ENCODE data around the gene TMEM244.

DNA sequence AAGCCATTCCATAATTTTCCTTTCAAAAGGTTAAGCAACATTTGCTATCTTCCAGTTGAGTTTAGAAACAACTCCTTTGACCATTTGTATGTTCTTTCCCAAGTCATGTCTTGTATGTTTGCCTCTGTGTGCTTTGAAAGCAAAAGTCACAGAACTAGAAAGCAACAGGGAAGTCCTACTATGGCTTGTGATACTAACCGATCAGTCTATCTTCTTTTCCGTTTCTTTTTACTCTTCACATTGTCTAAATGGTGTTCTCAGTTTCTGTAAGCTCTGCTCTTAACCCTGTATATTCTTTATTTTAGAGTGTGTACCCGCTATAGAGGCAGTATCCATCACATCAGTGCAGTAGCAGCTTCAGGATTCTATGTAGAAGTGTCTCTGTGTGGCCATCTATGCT lies 32.9 kb downstream of the TMEM244 start:
- TF ChIP-seq, protein P1, sequence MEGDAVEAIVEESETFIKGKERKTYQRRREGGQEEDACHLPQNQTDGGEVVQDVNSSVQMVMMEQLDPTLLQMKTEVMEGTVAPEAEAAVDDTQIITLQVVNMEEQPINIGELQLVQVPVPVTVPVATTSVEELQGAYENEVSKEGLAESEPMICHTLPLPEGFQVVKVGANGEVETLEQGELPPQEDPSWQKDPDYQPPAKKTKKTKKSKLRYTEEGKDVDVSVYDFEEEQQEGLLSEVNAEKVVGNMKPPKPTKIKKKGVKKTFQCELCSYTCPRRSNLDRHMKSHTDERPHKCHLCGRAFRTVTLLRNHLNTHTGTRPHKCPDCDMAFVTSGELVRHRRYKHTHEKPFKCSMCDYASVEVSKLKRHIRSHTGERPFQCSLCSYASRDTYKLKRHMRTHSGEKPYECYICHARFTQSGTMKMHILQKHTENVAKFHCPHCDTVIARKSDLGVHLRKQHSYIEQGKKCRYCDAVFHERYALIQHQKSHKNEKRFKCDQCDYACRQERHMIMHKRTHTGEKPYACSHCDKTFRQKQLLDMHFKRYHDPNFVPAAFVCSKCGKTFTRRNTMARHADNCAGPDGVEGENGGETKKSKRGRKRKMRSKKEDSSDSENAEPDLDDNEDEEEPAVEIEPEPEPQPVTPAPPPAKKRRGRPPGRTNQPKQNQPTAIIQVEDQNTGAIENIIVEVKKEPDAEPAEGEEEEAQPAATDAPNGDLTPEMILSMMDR (IDR thresholded peaks at IDR 0.05), result no peak
- no peak for TF ChIP-seq POLR2A (IDR thresholded peaks at IDR 0.05)
- no peak for TF ChIP-seq EP300 (IDR thresholded peaks at IDR 0.05)

Data from tibial nerve (tissue), 4 donors.